ENCODE measurements around the gene ATAD1.

- TF ChIP-seq POLR2A (IDR thresholded peaks at IDR 0.05), result no peak
- TF ChIP-seq, protein P1, sequence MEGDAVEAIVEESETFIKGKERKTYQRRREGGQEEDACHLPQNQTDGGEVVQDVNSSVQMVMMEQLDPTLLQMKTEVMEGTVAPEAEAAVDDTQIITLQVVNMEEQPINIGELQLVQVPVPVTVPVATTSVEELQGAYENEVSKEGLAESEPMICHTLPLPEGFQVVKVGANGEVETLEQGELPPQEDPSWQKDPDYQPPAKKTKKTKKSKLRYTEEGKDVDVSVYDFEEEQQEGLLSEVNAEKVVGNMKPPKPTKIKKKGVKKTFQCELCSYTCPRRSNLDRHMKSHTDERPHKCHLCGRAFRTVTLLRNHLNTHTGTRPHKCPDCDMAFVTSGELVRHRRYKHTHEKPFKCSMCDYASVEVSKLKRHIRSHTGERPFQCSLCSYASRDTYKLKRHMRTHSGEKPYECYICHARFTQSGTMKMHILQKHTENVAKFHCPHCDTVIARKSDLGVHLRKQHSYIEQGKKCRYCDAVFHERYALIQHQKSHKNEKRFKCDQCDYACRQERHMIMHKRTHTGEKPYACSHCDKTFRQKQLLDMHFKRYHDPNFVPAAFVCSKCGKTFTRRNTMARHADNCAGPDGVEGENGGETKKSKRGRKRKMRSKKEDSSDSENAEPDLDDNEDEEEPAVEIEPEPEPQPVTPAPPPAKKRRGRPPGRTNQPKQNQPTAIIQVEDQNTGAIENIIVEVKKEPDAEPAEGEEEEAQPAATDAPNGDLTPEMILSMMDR (IDR thresholded peaks at IDR 0.05), result no peak
Observed at GRCh38 chr10:87707254-87707653, 110.8 kb downstream of the ATAD1 start.

Measured in Peyer's patch (tissue), 4 donors.